Stomach (tissue), 4 donors: Measurements from ENCODE around the gene DCBLD1.
A peak's percentile ranks its signal among the peaks of the same experiment; 100 is the strongest.

Source experiments
- CTCF ChIP-seq, 7 experiments: fragments of 450-650 bp in 4 of 7; fragments of 200-600 bp in 3 of 7; sonication (generic) in 3 of 7; IDR thresholded peaks; one replicate each; pipeline ENCODE4 v1.5.1; 2016 to 2019; ENCODE audit warnings: antibody characterized with exemption in 7 of 7, control low read depth in 2 of 7, mild to moderate bottlenecking in 1 of 7
- POLR2AphosphoS5 ChIP-seq, 3 donors: sonication (generic); formaldehyde crosslinking; IDR thresholded peaks; one replicate each; pipeline ENCODE4 v1.6.1; 2016; ENCODE audit warnings: antibody characterized with exemption in 3 of 3

GRCh38 chr6:117441824-117442264, 40.6 kb upstream of the DCBLD1 start:
- TF ChIP-seq POLR2AphosphoS5 (IDR thresholded peaks at IDR 0.05) (peak in 1 of 3 donors; percentile 6), CTCF (IDR thresholded peaks at IDR 0.05) (no peak)
